ENCODE measurements around the gene UBE2H.
"Not testable (repeated sequence)": the region's sequence is repeated elsewhere in the genome, so short reads cannot be mapped to it uniquely, and the experiment has no call there.

UBE2H gene

GRCh38 chr7:129908181-129908580 is 44.6 kb downstream of the UBE2H start:
- Histone ChIP-seq H3K9ac (ENCODE audit: low read length in 2 of 2) (no peak overlapping the region), H3K36me3 (ENCODE audit: control insufficient read depth in 2 of 2, insufficient read depth in 2 of 2, low read length in 2 of 2) (peaks cover 2% of the 10 kb centered on the region in 2 donors), H3K9me3 (ENCODE audit: control insufficient read depth in 2 of 2, low read length in 2 of 2) (no peaks in the 10 kb centered on the region), H3K4me1 (ENCODE audit: control insufficient read depth, insufficient read depth, low read length) (no peaks in the 10 kb centered on the region), H3K27ac (ENCODE audit: low read length) (no peak overlapping the region), H3K4me3 (ENCODE audit: low read length in 2 of 2) (no peak overlapping the region), H3K27me3 (ENCODE audit: control insufficient read depth in 1 of 2, insufficient read depth in 2 of 2, low read length in 2 of 2) (no peaks in the 10 kb centered on the region)

- Histone ChIP-seq H3K27ac (ENCODE audit: low read length) (no peak overlapping the region), H3K9ac (ENCODE audit: low read length in 2 of 2) (no peak overlapping the region), H3K4me1 (ENCODE audit: control insufficient read depth, insufficient read depth, low read length) (no peaks in the 10 kb centered on the region), H3K27me3 (ENCODE audit: control insufficient read depth in 1 of 2, insufficient read depth in 2 of 2, low read length in 2 of 2) (no peaks in the 10 kb centered on the region), H3K4me3 (ENCODE audit: low read length in 2 of 2) (no peak overlapping the region), H3K9me3 (ENCODE audit: control insufficient read depth in 2 of 2, low read length in 2 of 2) (no peaks in the 10 kb centered on the region), H3K36me3 (ENCODE audit: control insufficient read depth in 2 of 2, insufficient read depth in 2 of 2, low read length in 2 of 2) (peaks cover 2 to 4% of the 10 kb centered on the region in 2 donors)
These were observed 45.5 kb downstream of the UBE2H start for GRCh38 chr7:129907122-129907736.

- Histone ChIP-seq H3K4me3 (ENCODE audit: low read length in 2 of 2) (no peak overlapping the region), H3K27me3 (ENCODE audit: control insufficient read depth in 1 of 2, insufficient read depth in 2 of 2, low read length in 2 of 2) (no peaks in the 10 kb centered on the region), H3K4me1 (ENCODE audit: control insufficient read depth, insufficient read depth, low read length) (no peaks in the 10 kb centered on the region), H3K9me3 (ENCODE audit: control insufficient read depth in 2 of 2, low read length in 2 of 2) (no peaks in the 10 kb centered on the region), H3K27ac (ENCODE audit: low read length) (no peak overlapping the region), H3K36me3 (ENCODE audit: control insufficient read depth in 2 of 2, insufficient read depth in 2 of 2, low read length in 2 of 2) (peaks cover 2 to 4% of the 10 kb centered on the region in 2 donors), H3K9ac (ENCODE audit: low read length in 2 of 2) (no peak overlapping the region)
These were observed 46.1 kb downstream of the UBE2H start for GRCh38 chr7:129906700-129907099.

GRCh38 chr7:129903935-129904334 is 48.8 kb downstream of the UBE2H start:
- Histone ChIP-seq H3K4me1 (ENCODE audit: control insufficient read depth, insufficient read depth, low read length) (no peaks in the 10 kb centered on the region), H3K4me3 (ENCODE audit: low read length in 2 of 2) (no peak overlapping the region), H3K27me3 (ENCODE audit: control insufficient read depth in 1 of 2, insufficient read depth in 2 of 2, low read length in 2 of 2) (no peaks in the 10 kb centered on the region), H3K36me3 (ENCODE audit: control insufficient read depth in 2 of 2, insufficient read depth in 2 of 2, low read length in 2 of 2) (peaks cover 2 to 6% of the 10 kb centered on the region in 2 donors), H3K9ac (ENCODE audit: low read length in 2 of 2) (no peak overlapping the region), H3K27ac (ENCODE audit: low read length) (no peak overlapping the region), H3K9me3 (ENCODE audit: control insufficient read depth in 2 of 2, low read length in 2 of 2) (no peaks in the 10 kb centered on the region)

GRCh38 chr7:129902788-129903422 is 49.9 kb downstream of the UBE2H start:
- no peaks in the 10 kb centered on the region for H3K4me1 ChIP-seq (ENCODE audit: control insufficient read depth, insufficient read depth, low read length)
- H3K27me3 ChIP-seq (ENCODE audit: control insufficient read depth in 1 of 2, insufficient read depth in 2 of 2, low read length in 2 of 2): no peaks in the 10 kb centered on the region
- H3K36me3 ChIP-seq (ENCODE audit: control insufficient read depth in 2 of 2, insufficient read depth in 2 of 2, low read length in 2 of 2): peaks cover 2 to 6% of the 10 kb centered on the region in 2 donors
- no peaks in the 10 kb centered on the region for H3K9me3 ChIP-seq (ENCODE audit: control insufficient read depth in 2 of 2, low read length in 2 of 2)
- no peak overlapping the region for H3K9ac ChIP-seq (ENCODE audit: low read length in 2 of 2)
- no peak overlapping the region for H3K27ac ChIP-seq (ENCODE audit: low read length)
- no peak overlapping the region for H3K4me3 ChIP-seq (ENCODE audit: low read length in 2 of 2)

GRCh38 chr7:129898502-129899160 is 54.1 kb downstream of the UBE2H start:
- Histone ChIP-seq H3K36me3 (ENCODE audit: control insufficient read depth in 2 of 2, insufficient read depth in 2 of 2, low read length in 2 of 2) (peaks cover 2 to 4% of the 10 kb centered on the region in 2 donors), H3K9ac (ENCODE audit: low read length in 2 of 2) (no peak overlapping the region), H3K9me3 (ENCODE audit: control insufficient read depth in 2 of 2, low read length in 2 of 2) (no peaks in the 10 kb centered on the region), H3K27ac (ENCODE audit: low read length) (no peak overlapping the region), H3K27me3 (ENCODE audit: control insufficient read depth in 1 of 2, insufficient read depth in 2 of 2, low read length in 2 of 2) (no peaks in the 10 kb centered on the region), H3K4me3 (ENCODE audit: low read length in 2 of 2) (no peak overlapping the region), H3K4me1 (ENCODE audit: control insufficient read depth, insufficient read depth, low read length) (no peaks in the 10 kb centered on the region)

GRCh38 chr7:129898007-129898406 is 54.8 kb downstream of the UBE2H start:
- no peaks in the 10 kb centered on the region for H3K4me1 ChIP-seq (ENCODE audit: control insufficient read depth, insufficient read depth, low read length)
- H3K27ac ChIP-seq (ENCODE audit: low read length): no peak overlapping the region
- no peak overlapping the region for H3K4me3 ChIP-seq (ENCODE audit: low read length in 2 of 2)

GRCh38 chr7:129896568-129897382 is 56.0 kb downstream of the UBE2H start:
- Histone ChIP-seq H3K9ac (ENCODE audit: low read length in 2 of 2) (no peak overlapping the region), H3K4me1 (ENCODE audit: control insufficient read depth, insufficient read depth, low read length) (no peaks in the 10 kb centered on the region), H3K9me3 (ENCODE audit: control insufficient read depth in 2 of 2, low read length in 2 of 2) (no peaks in the 10 kb centered on the region), H3K27ac (ENCODE audit: low read length) (no peak overlapping the region), H3K36me3 (ENCODE audit: control insufficient read depth in 2 of 2, insufficient read depth in 2 of 2, low read length in 2 of 2) (peaks cover 0 to 4% of the 10 kb centered on the region in 2 donors), H3K27me3 (ENCODE audit: control insufficient read depth in 1 of 2, insufficient read depth in 2 of 2, low read length in 2 of 2) (no peaks in the 10 kb centered on the region), H3K4me3 (ENCODE audit: low read length in 2 of 2) (no peak overlapping the region)

More at GRCh38 chr7:129898007-129898406, 54.8 kb downstream of the UBE2H start:
- Histone ChIP-seq H3K36me3 (ENCODE audit: control insufficient read depth in 2 of 2, insufficient read depth in 2 of 2, low read length in 2 of 2) (peaks cover 2 to 4% of the 10 kb centered on the region in 2 donors), H3K9ac (ENCODE audit: low read length in 2 of 2) (no peak overlapping the region), H3K9me3 (ENCODE audit: control insufficient read depth in 2 of 2, low read length in 2 of 2) (no peaks in the 10 kb centered on the region), H3K27me3 (ENCODE audit: control insufficient read depth in 1 of 2, insufficient read depth in 2 of 2, low read length in 2 of 2) (no peaks in the 10 kb centered on the region)

GRCh38 chr7:129894184-129894583 is 58.6 kb downstream of the UBE2H start:
- not testable (repeated sequence) for H3K4me1 ChIP-seq (ENCODE audit: control insufficient read depth, insufficient read depth, low read length); H3K9ac ChIP-seq (ENCODE audit: low read length in 2 of 2); H3K4me3 ChIP-seq (ENCODE audit: low read length in 2 of 2); H3K27ac ChIP-seq (ENCODE audit: low read length); H3K36me3 ChIP-seq (ENCODE audit: control insufficient read depth in 2 of 2, insufficient read depth in 2 of 2, low read length in 2 of 2); H3K27me3 ChIP-seq (ENCODE audit: control insufficient read depth in 1 of 2, insufficient read depth in 2 of 2, low read length in 2 of 2); H3K9me3 ChIP-seq (ENCODE audit: control insufficient read depth in 2 of 2, low read length in 2 of 2)

- peaks cover 12% of the 10 kb centered on the region for H3K4me1 ChIP-seq (ENCODE audit: control insufficient read depth, insufficient read depth, low read length)
- H3K4me3 ChIP-seq (ENCODE audit: low read length in 2 of 2): no peak overlapping the region
- no peaks in the 10 kb centered on the region for H3K9me3 ChIP-seq (ENCODE audit: control insufficient read depth in 2 of 2, low read length in 2 of 2)
- H3K36me3 ChIP-seq (ENCODE audit: control insufficient read depth in 2 of 2, insufficient read depth in 2 of 2, low read length in 2 of 2): no peaks in the 10 kb centered on the region
- H3K9ac ChIP-seq (ENCODE audit: low read length in 2 of 2): no peak overlapping the region
- H3K27ac ChIP-seq (ENCODE audit: low read length): peak overlapping the region; percentile 55
- H3K27me3 ChIP-seq (ENCODE audit: control insufficient read depth in 1 of 2, insufficient read depth in 2 of 2, low read length in 2 of 2): no peaks in the 10 kb centered on the region
These were observed 62.7 kb downstream of the UBE2H start for GRCh38 chr7:129890090-129890489.

Measured in stomach smooth muscle (tissue), 2 donors.